Effector CD8-positive, alpha-beta T cell (primary cell): ENCODE measurements around the gene KAT14.
"Not testable (repeated sequence)": the region's sequence is repeated elsewhere in the genome, so short reads cannot be mapped to it uniquely, and the experiment has no call there.

ENCODE experiments used
- DNase-seq: peaks from one replicate; lab custom pipeline; 2025; lab: John Stamatoyannopoulos, UW
- total RNA-seq, 4 experiments: gene quantifications; one replicate each; lab custom pipeline; 2026; lab: John Stamatoyannopoulos, UW

The KAT14 gene, protein sequence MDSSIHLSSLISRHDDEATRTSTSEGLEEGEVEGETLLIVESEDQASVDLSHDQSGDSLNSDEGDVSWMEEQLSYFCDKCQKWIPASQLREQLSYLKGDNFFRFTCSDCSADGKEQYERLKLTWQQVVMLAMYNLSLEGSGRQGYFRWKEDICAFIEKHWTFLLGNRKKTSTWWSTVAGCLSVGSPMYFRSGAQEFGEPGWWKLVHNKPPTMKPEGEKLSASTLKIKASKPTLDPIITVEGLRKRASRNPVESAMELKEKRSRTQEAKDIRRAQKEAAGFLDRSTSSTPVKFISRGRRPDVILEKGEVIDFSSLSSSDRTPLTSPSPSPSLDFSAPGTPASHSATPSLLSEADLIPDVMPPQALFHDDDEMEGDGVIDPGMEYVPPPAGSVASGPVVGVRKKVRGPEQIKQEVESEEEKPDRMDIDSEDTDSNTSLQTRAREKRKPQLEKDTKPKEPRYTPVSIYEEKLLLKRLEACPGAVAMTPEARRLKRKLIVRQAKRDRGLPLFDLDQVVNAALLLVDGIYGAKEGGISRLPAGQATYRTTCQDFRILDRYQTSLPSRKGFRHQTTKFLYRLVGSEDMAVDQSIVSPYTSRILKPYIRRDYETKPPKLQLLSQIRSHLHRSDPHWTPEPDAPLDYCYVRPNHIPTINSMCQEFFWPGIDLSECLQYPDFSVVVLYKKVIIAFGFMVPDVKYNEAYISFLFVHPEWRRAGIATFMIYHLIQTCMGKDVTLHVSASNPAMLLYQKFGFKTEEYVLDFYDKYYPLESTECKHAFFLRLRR
- total RNA-seq = 24.7 to 33.5 (median 27.3) reads per million in 4 experiments

- DNase-seq = peak; percentile 84
Observed at GRCh38 chr20:18137412-18138265, at the start of gene KAT14, which contains the start of gene PET117. TSS of gene KAT14 (plus strand) at chr20:18137863. CDS start at chr20:18142661, 4,798 bp downstream. TSS of gene PET117 (plus strand) at chr20:18137863. CDS start at chr20:18137956, 93 bp downstream.

DNA sequence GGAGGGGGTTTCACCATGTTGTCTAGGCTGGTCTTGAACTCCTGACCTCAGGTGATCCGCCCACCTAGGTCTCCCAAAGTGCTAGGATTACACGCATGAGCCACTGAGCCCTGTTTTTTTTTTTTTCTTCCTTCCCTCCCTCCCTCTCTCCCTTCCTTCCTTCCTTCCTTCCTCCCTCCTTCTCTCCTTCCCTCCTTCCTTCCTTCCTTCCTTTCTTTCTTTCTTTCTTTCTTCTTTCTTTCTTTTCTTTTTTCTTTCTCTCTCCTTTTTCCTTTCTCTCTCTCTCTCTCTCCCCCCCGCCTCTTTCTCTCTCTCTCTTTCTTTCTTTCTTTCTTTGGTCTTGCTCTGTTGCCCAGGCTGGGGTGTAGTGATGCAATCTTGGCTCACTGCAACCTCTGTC, 49.4 kb upstream of the KAT14 start:
- not testable (repeated sequence) for DNase-seq

- DNase-seq = not testable (repeated sequence)
Observed at GRCh38 chr20:18088841-18089240, 48.8 kb upstream of the KAT14 start.

GRCh38 chr20:18090044-18090443, 47.6 kb upstream of the KAT14 start:
- DNase-seq = no peak

- DNase-seq = no peak
Observed at GRCh38 chr20:18090477-18090876, 47.2 kb upstream of the KAT14 start.

- no peak for DNase-seq
Observed at GRCh38 chr20:18091623-18092022, 46.0 kb upstream of the KAT14 start.

DNA sequence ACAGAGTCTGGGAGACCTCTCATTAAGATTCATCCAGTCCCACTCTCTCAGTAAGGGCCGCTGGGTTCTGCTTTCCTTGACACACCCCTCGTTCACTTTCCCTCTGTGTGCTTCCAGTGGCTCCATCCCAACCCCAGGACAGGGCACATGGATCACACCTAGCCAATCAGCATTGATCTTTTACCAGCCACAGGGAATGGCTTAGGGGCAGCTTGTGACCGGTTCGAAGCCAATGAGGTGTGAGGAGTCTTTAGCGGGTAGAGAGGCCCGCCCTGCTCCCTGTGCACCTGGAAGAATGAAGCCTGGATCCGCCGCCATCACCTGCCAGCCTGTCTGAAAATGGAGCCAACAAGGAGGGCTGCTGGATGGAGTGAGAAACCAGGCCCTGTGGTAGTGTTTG, 44.8 kb upstream of the KAT14 start:
- no peak for DNase-seq

- DNase-seq = no peak
Observed at GRCh38 chr20:18093388-18093787, 44.3 kb upstream of the KAT14 start.

GRCh38 chr20:18094191-18094590, 43.5 kb upstream of the KAT14 start:
- no peak for DNase-seq

GRCh38 chr20:18100569-18100968, 37.1 kb upstream of the KAT14 start:
- DNase-seq = not testable (repeated sequence)

GRCh38 chr20:18101125-18101810, 36.4 kb upstream of the KAT14 start:
- no peak for DNase-seq

DNA sequence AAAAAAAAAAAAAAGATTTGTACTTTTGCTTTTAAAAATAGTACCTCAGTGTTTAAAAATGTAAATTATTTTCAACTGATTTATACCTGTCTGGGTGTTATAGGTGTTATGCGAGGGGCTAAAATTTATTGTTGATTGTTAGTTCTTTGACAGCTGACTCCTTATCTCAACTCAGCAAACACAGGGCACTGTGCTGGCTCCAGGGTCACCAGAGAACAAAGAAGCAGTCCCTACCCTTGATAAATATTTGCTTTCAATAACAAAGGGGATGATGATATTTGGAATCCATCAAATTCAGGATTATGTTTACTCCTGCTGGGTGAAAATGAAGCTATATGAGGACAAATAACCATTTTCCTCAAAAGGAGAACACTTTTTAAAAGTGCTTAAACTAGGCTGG, 34.2 kb upstream of the KAT14 start:
- DNase-seq = no peak

DNA sequence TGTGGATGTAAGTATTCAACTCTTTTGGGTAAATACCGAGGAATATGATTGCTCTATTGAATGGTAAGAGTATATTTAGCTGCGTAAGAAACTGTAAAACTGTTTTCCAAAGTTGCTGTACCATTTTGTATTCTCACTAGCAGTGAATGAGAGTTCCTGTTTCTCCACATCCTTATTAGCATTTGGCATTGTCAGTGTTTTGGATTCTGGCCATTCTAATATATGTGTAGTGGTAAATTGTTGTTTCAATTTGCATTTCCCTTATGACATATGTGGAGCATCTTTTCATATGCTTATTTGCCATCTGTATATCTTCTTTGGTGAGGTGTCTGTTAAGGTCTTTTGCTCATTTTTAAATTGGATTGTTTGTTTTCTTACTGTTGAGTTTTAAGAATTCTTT, 29.3 kb upstream of the KAT14 start:
- DNase-seq = no peak

DNA sequence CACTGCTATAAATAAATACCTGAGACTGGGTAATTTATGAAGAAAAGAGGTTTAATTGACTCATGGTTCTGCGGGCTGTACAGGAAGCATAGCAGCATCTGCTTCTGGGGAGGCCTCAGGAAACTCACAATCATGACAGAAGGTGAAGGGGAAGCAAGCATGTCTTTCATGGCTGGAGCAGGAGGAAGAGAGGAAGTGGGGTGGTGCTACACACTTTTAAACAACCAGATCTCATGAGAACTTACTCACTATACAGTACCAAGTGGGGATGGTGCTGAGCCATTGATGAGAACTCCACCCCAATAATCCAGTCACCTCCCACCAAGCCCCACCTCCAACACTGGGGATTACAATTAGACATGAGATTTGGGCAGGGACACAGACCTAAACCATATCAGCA, 9.1 kb upstream of the KAT14 start:
- DNase-seq = not testable (repeated sequence)

DNA sequence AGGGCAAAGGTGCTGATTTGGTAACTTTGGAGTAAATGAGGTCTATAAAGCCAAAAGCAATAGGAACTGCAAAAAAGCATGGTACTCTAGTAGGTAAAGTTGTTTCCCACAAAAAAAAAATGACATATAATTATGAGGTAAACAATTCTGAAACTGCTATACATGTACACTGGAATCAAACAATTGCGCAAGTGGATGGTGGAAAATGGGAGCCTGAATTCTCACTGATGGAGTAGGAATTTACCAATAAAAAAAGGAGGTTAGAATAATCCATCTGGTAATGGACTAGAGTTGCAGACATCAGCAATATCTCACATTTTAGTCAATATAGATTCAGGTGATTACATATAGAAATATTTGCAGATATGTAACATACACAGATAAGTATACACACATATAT, 5.0 kb upstream of the KAT14 start:
- DNase-seq = no peak

DNA sequence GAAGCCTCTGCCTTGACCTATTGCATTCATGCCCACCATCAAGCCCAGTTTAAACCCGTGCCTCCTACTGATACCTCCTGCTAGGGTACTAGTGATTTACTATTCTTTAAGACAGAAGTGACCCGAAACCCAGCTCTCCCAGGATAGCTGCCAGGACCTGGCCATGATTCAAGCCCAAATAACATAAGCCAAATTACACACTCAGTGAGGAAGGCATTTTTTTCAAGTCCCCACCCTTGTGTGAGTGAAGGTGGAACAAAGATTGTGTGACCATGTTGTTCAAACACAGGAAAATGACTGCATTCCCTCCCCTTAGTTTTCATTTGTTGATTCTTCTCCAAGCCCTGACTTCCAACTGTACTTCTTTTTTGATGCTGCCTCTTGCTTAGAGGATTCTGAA, 3.7 kb upstream of the KAT14 start:
- no peak for DNase-seq

DNA sequence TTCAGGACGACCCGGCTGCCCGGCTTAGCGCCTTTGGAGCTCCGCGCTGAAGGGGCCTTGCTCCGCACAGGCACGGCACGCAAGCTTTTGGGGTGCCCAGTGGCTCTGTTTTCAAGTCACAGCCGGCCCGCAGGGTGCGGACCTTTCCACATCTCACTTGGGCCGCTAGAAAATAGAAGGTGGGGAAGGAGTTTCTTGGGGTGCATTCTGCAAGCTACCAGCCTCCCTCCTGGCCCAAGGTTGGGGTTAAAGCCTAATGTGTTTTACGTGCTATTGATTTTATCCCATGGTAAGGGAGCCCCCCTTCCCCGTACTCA, 561 bp downstream of the KAT14 start:
- no peak for DNase-seq

- no peak for DNase-seq
Observed at GRCh38 chr20:18138639-18139583, 1.2 kb downstream of the KAT14 start.

DNA sequence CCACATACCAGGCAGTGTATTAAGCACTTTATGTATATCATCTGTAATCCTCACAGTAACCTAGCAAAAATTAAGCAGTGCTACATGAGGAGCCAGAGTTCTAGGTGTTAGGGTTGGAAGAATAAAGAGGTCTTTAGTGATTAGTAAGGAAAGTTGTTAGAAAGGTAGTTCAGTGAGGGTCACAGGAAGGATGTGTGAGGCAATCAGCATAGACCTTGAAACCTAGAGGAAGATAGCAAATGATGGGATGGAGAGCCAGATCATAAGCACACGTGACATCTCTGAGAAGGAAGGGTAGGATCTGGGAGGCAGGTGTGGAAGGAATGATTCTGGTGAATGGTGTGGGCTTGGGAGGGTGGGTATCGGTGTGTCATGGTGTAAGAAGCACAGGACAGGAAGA, 2.2 kb downstream of the KAT14 start:
- no peak for DNase-seq

DNA sequence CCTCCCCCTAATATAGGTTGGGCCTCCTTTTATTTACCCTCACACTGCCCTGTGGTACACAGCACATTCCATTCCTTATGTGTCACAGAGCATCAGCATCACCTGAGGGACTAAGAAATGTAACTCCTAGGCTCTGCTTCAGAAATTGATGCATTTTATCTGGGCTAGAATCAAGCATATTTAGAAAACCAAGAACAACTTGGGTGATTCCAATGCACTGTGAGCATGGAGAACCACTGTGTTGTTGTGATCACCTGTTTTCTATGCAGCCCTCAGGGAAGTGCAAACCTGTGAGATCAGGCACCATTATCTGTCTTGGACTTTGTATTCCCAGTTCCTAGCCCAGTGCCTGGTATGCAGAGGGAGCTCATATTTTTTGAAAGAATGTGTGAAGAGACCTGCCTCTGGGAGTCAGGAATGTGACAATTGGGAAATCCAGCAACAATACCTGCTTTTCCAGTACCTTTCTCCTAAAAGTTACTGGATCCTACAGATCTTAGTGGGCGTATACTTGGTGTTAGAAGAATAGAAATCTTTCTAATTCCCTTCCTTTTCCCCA, 7.0 kb downstream of the KAT14 start:
- DNase-seq = no peak
